HEK293T (cell line): ENCODE measurements around the gene PECR.

Experiments used
- ARNT ChIP-seq: fragments of 450-650 bp; IDR thresholded peaks from 2 replicates; pipeline ENCODE4 v1.6.1; 2017; ENCODE audit warnings: mild to moderate bottlenecking
- CTBP1 ChIP-seq: fragments of 450-650 bp; IDR thresholded peaks from 2 replicates; pipeline ENCODE4 v1.6.1; 2016; ENCODE audit warnings: borderline replicate concordance
- FOXK2 ChIP-seq: fragments of 450-650 bp; IDR thresholded peaks from 2 replicates; pipeline ENCODE4 v1.6.1; 2016; ENCODE audit warnings: mild to moderate bottlenecking
- FOXM1 ChIP-seq: fragments of 450-650 bp; IDR thresholded peaks from 2 replicates; pipeline ENCODE4 v1.6.1; 2017; ENCODE audit warnings: mild to moderate bottlenecking, borderline replicate concordance

GRCh38 chr2:216055680-216056079 lies 25.9 kb downstream of the PECR start:
- TF ChIP-seq FOXK2 (no peak), FOXM1 (no peak), ARNT (no peak), CTBP1 (no peak)
